COLO668 (cell line): ENCODE measurements around the gene SLC48A1.

ENCODE experiments used
- DNase-seq: peaks from one replicate; lab custom pipeline; 2025; ENCODE audit not compliant: unreplicated experiment; lab: John Stamatoyannopoulos, UW

SLC48A1 gene

GRCh38 chr12:47744005-47744651, 28.9 kb upstream of the SLC48A1 start:
- DNase-seq = peak; percentile 62

- DNase-seq = no peak
These were observed 28.1 kb upstream of the SLC48A1 start for GRCh38 chr12:47744778-47745436.

- no peak for DNase-seq
These were observed 27.5 kb upstream of the SLC48A1 start for GRCh38 chr12:47745485-47746041.

- DNase-seq = no peak
These were observed 27.0 kb upstream of the SLC48A1 start for GRCh38 chr12:47746073-47746472.

- no peak for DNase-seq
These were observed 26.5 kb upstream of the SLC48A1 start for GRCh38 chr12:47746523-47746922.

GRCh38 chr12:47747126-47747525, 25.9 kb upstream of the SLC48A1 start:
- DNase-seq = no peak

GRCh38 chr12:47747596-47748506, 25.2 kb upstream of the SLC48A1 start:
- DNase-seq = no peak

GRCh38 chr12:47748507-47748828, 24.6 kb upstream of the SLC48A1 start:
- DNase-seq = no peak

- no peak for DNase-seq
These were observed 24.1 kb upstream of the SLC48A1 start for GRCh38 chr12:47748899-47749298.

- DNase-seq = no peak
These were observed 22.7 kb upstream of the SLC48A1 start for GRCh38 chr12:47750229-47750798.

GRCh38 chr12:47750916-47751470, 22.0 kb upstream of the SLC48A1 start:
- no peak for DNase-seq

GRCh38 chr12:47751561-47751960, 21.5 kb upstream of the SLC48A1 start:
- peak; percentile 27 for DNase-seq

GRCh38 chr12:47752121-47752520, 20.9 kb upstream of the SLC48A1 start:
- DNase-seq = no peak

- DNase-seq = no peak
These were observed 20.5 kb upstream of the SLC48A1 start for GRCh38 chr12:47752552-47752951.

GRCh38 chr12:47753021-47754001, 19.7 kb upstream of the SLC48A1 start:
- DNase-seq = no peak

- no peak for DNase-seq
These were observed 18.9 kb upstream of the SLC48A1 start for GRCh38 chr12:47754126-47754525.

GRCh38 chr12:47754881-47755280, 18.2 kb upstream of the SLC48A1 start:
- no peak for DNase-seq

- no peak for DNase-seq
These were observed 17.1 kb upstream of the SLC48A1 start for GRCh38 chr12:47755655-47756562.

GRCh38 chr12:47757364-47757839, 15.6 kb upstream of the SLC48A1 start:
- no peak for DNase-seq
